Stimulated activated CD4-positive, alpha-beta T cell treated with anti-CD3 and anti-CD28 coated beads, Interleukin-4, amount 100 ng/mL, for 1 hour (primary cell): ENCODE results near the gene AR.
"Not testable (repeated sequence)": the region's sequence is repeated elsewhere in the genome, so short reads cannot be mapped to it uniquely, and the experiment has no call there.

ENCODE experiments used
- DNase-seq: peaks from one replicate; pipeline ENCODE4 v3.0.0-alpha.2; 2020

Gene AR

GRCh38 chrX:67648361-67648760, 104.5 kb downstream of the AR start:
- no peak for DNase-seq

- no peak for DNase-seq
Measured at GRCh38 chrX:67651437-67652142, 107.8 kb downstream of the AR start.

- no peak for DNase-seq
Measured at GRCh38 chrX:67652543-67652942, 108.7 kb downstream of the AR start.

GRCh38 chrX:67654301-67654700, 110.5 kb downstream of the AR start:
- DNase-seq, result no peak

GRCh38 chrX:67665583-67665982, 121.8 kb downstream of the AR start:
- no peak for DNase-seq

- not testable (repeated sequence) for DNase-seq
Measured at GRCh38 chrX:67670717-67671116, 126.9 kb downstream of the AR start.

- DNase-seq, result no peak
Measured at GRCh38 chrX:67673741-67674274, 130.0 kb downstream of the AR start.

GRCh38 chrX:67674741-67675140, 130.9 kb downstream of the AR start:
- no peak for DNase-seq

- DNase-seq, result no peak
Measured at GRCh38 chrX:67684136-67684535, 140.3 kb downstream of the AR start.

- no peak for DNase-seq
Measured at GRCh38 chrX:67692246-67692645, 148.4 kb downstream of the AR start.

- no peak for DNase-seq
Measured at GRCh38 chrX:67693928-67694327, 150.1 kb downstream of the AR start.

- no peak for DNase-seq
Measured at GRCh38 chrX:67697452-67697851, 153.6 kb downstream of the AR start.

GRCh38 chrX:67700602-67701001, 156.8 kb downstream of the AR start:
- no peak for DNase-seq

GRCh38 chrX:67714004-67714403, 170.2 kb downstream of the AR start:
- DNase-seq, result no peak

- no peak for DNase-seq
Measured at GRCh38 chrX:67717571-67717970, 173.8 kb downstream of the AR start.

- no peak for DNase-seq
Measured at GRCh38 chrX:67718926-67719325, 175.1 kb downstream of the AR start.

GRCh38 chrX:67720344-67720743, 176.5 kb downstream of the AR start:
- DNase-seq, result no peak

GRCh38 chrX:67721321-67721720, 177.5 kb downstream of the AR start:
- no peak for DNase-seq

- DNase-seq, result no peak
Measured at GRCh38 chrX:67723580-67724351, 179.9 kb downstream of the AR start.

- DNase-seq, result no peak
Measured at GRCh38 chrX:67724359-67725110, 180.7 kb downstream of the AR start.

GRCh38 chrX:67725471-67725870, 181.7 kb downstream of the AR start:
- no peak for DNase-seq

- no peak for DNase-seq
Measured at GRCh38 chrX:67726018-67726417, 182.2 kb downstream of the AR start.

GRCh38 chrX:67727576-67727975, 183.8 kb downstream of the AR start:
- DNase-seq, result no peak

- DNase-seq, result no peak
Measured at GRCh38 chrX:67730296-67730695, 186.5 kb downstream of the AR start.
